UCSD-AML1 (cell line): ENCODE results near the gene EGFLAM.
A peak's percentile ranks its signal among the peaks of the same experiment; 100 is the strongest.

Experiments
- DNase-seq: peaks from one replicate; lab custom pipeline; 2025; ENCODE audit not compliant: unreplicated experiment; lab: John Stamatoyannopoulos, UW

The EGFLAM gene

GRCh38 chr5:38265546-38266179 lies 7.3 kb downstream of the EGFLAM start:
- DNase-seq: peak; percentile 35

- no peak for DNase-seq
These were observed 9.0 kb downstream of the EGFLAM start for GRCh38 chr5:38267372-38267771.

GRCh38 chr5:38273626-38274025 lies 15.3 kb downstream of the EGFLAM start:
- no peak for DNase-seq

- no peak for DNase-seq
These were observed 16.0 kb downstream of the EGFLAM start for GRCh38 chr5:38274370-38274769.

- DNase-seq: no peak
These were observed 26.0 kb downstream of the EGFLAM start for GRCh38 chr5:38284384-38284783.

GRCh38 chr5:38285226-38285625 lies 26.9 kb downstream of the EGFLAM start:
- no peak for DNase-seq

- DNase-seq: no peak
These were observed 27.6 kb downstream of the EGFLAM start for GRCh38 chr5:38286002-38286401.

GRCh38 chr5:38287124-38287523 lies 28.8 kb downstream of the EGFLAM start:
- DNase-seq: no peak

GRCh38 chr5:38289457-38289856 lies 31.1 kb downstream of the EGFLAM start:
- DNase-seq: no peak

GRCh38 chr5:38290028-38290653 lies 31.8 kb downstream of the EGFLAM start:
- no peak for DNase-seq

GRCh38 chr5:38291355-38291754 lies 33.0 kb downstream of the EGFLAM start:
- DNase-seq: no peak

- DNase-seq: no peak
These were observed 33.9 kb downstream of the EGFLAM start for GRCh38 chr5:38292228-38292627.

- no peak for DNase-seq
These were observed 37.4 kb downstream of the EGFLAM start for GRCh38 chr5:38295751-38296150.

- no peak for DNase-seq
These were observed 39.7 kb downstream of the EGFLAM start for GRCh38 chr5:38297830-38298608.

GRCh38 chr5:38299585-38299984 lies 41.2 kb downstream of the EGFLAM start:
- DNase-seq: no peak

- DNase-seq: no peak
These were observed 46.8 kb downstream of the EGFLAM start for GRCh38 chr5:38305148-38305547.

- no peak for DNase-seq
These were observed 49.5 kb downstream of the EGFLAM start for GRCh38 chr5:38307845-38308244.

- no peak for DNase-seq
These were observed 58.3 kb downstream of the EGFLAM start for GRCh38 chr5:38316544-38317224.

- DNase-seq: no peak
These were observed 59.5 kb downstream of the EGFLAM start for GRCh38 chr5:38317868-38318267.

GRCh38 chr5:38319491-38319890 lies 61.1 kb downstream of the EGFLAM start:
- DNase-seq: no peak

GRCh38 chr5:38321978-38322377 lies 63.6 kb downstream of the EGFLAM start:
- no peak for DNase-seq
